ENCODE data around the gene UTP4.

UTP4 gene

GRCh38 chr16:69169051-69169450 is 36.6 kb downstream of the UTP4 start:
- no peak for DNase-seq (ENCODE audit: insufficient read length, low spot score)
- no peak for FAIRE-seq

GRCh38 chr16:69169607-69170352 is 37.3 kb downstream of the UTP4 start:
- FAIRE-seq (no peak), DNase-seq (ENCODE audit: insufficient read length, low spot score) (no peak)

- FAIRE-seq (no peak), DNase-seq (ENCODE audit: insufficient read length, low spot score) (no peak)
Measured at GRCh38 chr16:69171325-69172084, 39.1 kb downstream of the UTP4 start.

- no peak for DNase-seq (ENCODE audit: insufficient read length, low spot score)
- FAIRE-seq, result no peak
Measured at GRCh38 chr16:69176033-69176800, 43.8 kb downstream of the UTP4 start.

- FAIRE-seq (no peak), DNase-seq (ENCODE audit: insufficient read length, low spot score) (peak; percentile 61)
Measured at GRCh38 chr16:69179328-69180010, 47.0 kb downstream of the UTP4 start.

GRCh38 chr16:69180011-69180338 is 47.5 kb downstream of the UTP4 start:
- FAIRE-seq, result no peak
- no peak for DNase-seq (ENCODE audit: insufficient read length, low spot score)

GRCh38 chr16:69182730-69183416 is 50.4 kb downstream of the UTP4 start:
- DNase-seq (ENCODE audit: insufficient read length, low spot score), result no peak
- FAIRE-seq, result no peak

- DNase-seq (ENCODE audit: insufficient read length, low spot score) (peak; percentile 93), FAIRE-seq (peak; percentile 64)
Measured at GRCh38 chr16:69186642-69187445, 54.4 kb downstream of the UTP4 start, which contains the start of gene SNTB2. SNTB2 (plus strand) TSS chr16:69187164; CDS start chr16:69187167, 3 bp downstream.

- DNase-seq (ENCODE audit: insufficient read length, low spot score), result peak; percentile 36
Measured at GRCh38 chr16:69187446-69188235, 55.2 kb downstream of the UTP4 start.

GRCh38 chr16:69188236-69188549 is 55.7 kb downstream of the UTP4 start:
- FAIRE-seq, result no peak
- DNase-seq (ENCODE audit: insufficient read length, low spot score), result no peak

More at GRCh38 chr16:69187446-69188235, 55.2 kb downstream of the UTP4 start:
- no peak for FAIRE-seq

GRCh38 chr16:69188716-69189115 is 56.3 kb downstream of the UTP4 start:
- no peak for FAIRE-seq
- DNase-seq (ENCODE audit: insufficient read length, low spot score), result no peak

GRCh38 chr16:69190046-69190588 is 57.7 kb downstream of the UTP4 start:
- no peak for DNase-seq (ENCODE audit: insufficient read length, low spot score)
- FAIRE-seq, result no peak

- no peak for DNase-seq (ENCODE audit: insufficient read length, low spot score)
- no peak for FAIRE-seq
Measured at GRCh38 chr16:69190598-69190997, 58.1 kb downstream of the UTP4 start.

- DNase-seq (ENCODE audit: insufficient read length, low spot score), result no peak
- FAIRE-seq, result no peak
Measured at GRCh38 chr16:69191136-69191535, 58.7 kb downstream of the UTP4 start.

GRCh38 chr16:69193855-69194254 is 61.4 kb downstream of the UTP4 start:
- FAIRE-seq (no peak), DNase-seq (ENCODE audit: insufficient read length, low spot score) (no peak)

- no peak for DNase-seq (ENCODE audit: insufficient read length, low spot score)
- FAIRE-seq, result no peak
Measured at GRCh38 chr16:69194488-69194887, 62.0 kb downstream of the UTP4 start.

- no peak for FAIRE-seq
Measured at GRCh38 chr16:69195369-69196029, 63.0 kb downstream of the UTP4 start.

GRCh38 chr16:69197573-69197972 is 65.1 kb downstream of the UTP4 start:
- FAIRE-seq (no peak), DNase-seq (ENCODE audit: insufficient read length, low spot score) (no peak)

More at GRCh38 chr16:69195369-69196029, 63.0 kb downstream of the UTP4 start:
- DNase-seq (ENCODE audit: insufficient read length, low spot score), result no peak
